Breast epithelium (tissue), 3 donors: Measurements from ENCODE around the gene ANKDD1A.

Source experiments
- POLR2A ChIP-seq: fragments of 450-650 bp; IDR thresholded peaks from one replicate; pipeline ENCODE4 v1.6.1; 2016; ENCODE audit warnings: antibody characterized with exemption, mild to moderate bottlenecking, moderate library complexity
- POLR2AphosphoS5 ChIP-seq, 3 donors: sonication (generic); formaldehyde crosslinking; IDR thresholded peaks; one replicate each; pipeline ENCODE4 v1.6.1; 2017; ENCODE audit warnings: antibody characterized with exemption in 3 of 3
- TF ChIP-seq, protein P1 (sequence below), 3 donors: fragments of 450-650 bp; IDR thresholded peaks; one replicate each; pipeline ENCODE4 v1.5.1; 2016 to 2017; ENCODE audit warnings: antibody characterized with exemption in 3 of 3, mild to moderate bottlenecking in 3 of 3, moderate library complexity in 3 of 3

DNA sequence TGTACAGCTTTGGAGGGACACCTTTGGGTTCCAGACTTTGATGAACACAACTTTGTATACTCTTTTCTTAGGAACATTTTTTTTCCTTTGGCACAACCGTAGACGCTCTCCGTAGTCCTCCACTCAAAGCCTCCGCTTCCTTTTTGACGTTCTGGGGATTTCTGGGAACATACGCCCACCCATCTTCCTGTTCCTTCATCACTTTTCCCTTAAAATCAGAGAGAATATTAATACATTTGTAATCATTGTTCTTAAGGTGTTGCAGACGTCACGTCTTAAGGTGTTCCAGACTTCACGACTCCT, 78.4 kb downstream of the ANKDD1A start:
- TF ChIP-seq, protein P1, sequence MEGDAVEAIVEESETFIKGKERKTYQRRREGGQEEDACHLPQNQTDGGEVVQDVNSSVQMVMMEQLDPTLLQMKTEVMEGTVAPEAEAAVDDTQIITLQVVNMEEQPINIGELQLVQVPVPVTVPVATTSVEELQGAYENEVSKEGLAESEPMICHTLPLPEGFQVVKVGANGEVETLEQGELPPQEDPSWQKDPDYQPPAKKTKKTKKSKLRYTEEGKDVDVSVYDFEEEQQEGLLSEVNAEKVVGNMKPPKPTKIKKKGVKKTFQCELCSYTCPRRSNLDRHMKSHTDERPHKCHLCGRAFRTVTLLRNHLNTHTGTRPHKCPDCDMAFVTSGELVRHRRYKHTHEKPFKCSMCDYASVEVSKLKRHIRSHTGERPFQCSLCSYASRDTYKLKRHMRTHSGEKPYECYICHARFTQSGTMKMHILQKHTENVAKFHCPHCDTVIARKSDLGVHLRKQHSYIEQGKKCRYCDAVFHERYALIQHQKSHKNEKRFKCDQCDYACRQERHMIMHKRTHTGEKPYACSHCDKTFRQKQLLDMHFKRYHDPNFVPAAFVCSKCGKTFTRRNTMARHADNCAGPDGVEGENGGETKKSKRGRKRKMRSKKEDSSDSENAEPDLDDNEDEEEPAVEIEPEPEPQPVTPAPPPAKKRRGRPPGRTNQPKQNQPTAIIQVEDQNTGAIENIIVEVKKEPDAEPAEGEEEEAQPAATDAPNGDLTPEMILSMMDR (IDR thresholded peaks at IDR 0.05): no peak
- TF ChIP-seq POLR2AphosphoS5 (IDR thresholded peaks at IDR 0.05) (no peak), POLR2A (no peak)
